ENCODE results near the gene PTEN.

Gene PTEN

GRCh38 chr10:87918254-87918859 lies 54.9 kb downstream of the PTEN start:
- DNase-seq (ENCODE audit: low read depth, low spot score) = no peak

GRCh38 chr10:87920538-87920937 lies 57.1 kb downstream of the PTEN start:
- DNase-seq (ENCODE audit: low read depth, low spot score) = no peak

- no peak for DNase-seq (ENCODE audit: low read depth, low spot score)
Measured at GRCh38 chr10:87921931-87922688, 58.7 kb downstream of the PTEN start.

GRCh38 chr10:87923233-87923632 lies 59.8 kb downstream of the PTEN start:
- DNase-seq (ENCODE audit: low read depth, low spot score) = no peak

- DNase-seq (ENCODE audit: low read depth, low spot score) = no peak
Measured at GRCh38 chr10:87925570-87925969, 62.1 kb downstream of the PTEN start.

- DNase-seq (ENCODE audit: low read depth, low spot score) = no peak
Measured at GRCh38 chr10:87927091-87927490, 63.7 kb downstream of the PTEN start.

GRCh38 chr10:87928996-87929395 lies 65.6 kb downstream of the PTEN start:
- DNase-seq (ENCODE audit: low read depth, low spot score) = no peak

GRCh38 chr10:87930141-87930540 lies 66.7 kb downstream of the PTEN start:
- no peak for DNase-seq (ENCODE audit: low read depth, low spot score)

GRCh38 chr10:87930934-87931835 lies 67.8 kb downstream of the PTEN start:
- DNase-seq (ENCODE audit: low read depth, low spot score) = no peak

GRCh38 chr10:87931836-87932230 lies 68.4 kb downstream of the PTEN start:
- no peak for DNase-seq (ENCODE audit: low read depth, low spot score)

GRCh38 chr10:87935290-87936141 lies 72.1 kb downstream of the PTEN start:
- no peak for DNase-seq (ENCODE audit: low read depth, low spot score)

- DNase-seq (ENCODE audit: low read depth, low spot score) = no peak
Measured at GRCh38 chr10:87940210-87940609, 76.8 kb downstream of the PTEN start.

- no peak for DNase-seq (ENCODE audit: low read depth, low spot score)
Measured at GRCh38 chr10:87942884-87943527, 79.6 kb downstream of the PTEN start.

- no peak for DNase-seq (ENCODE audit: low read depth, low spot score)
Measured at GRCh38 chr10:87945984-87946383, 82.6 kb downstream of the PTEN start.

- no peak for DNase-seq (ENCODE audit: low read depth, low spot score)
Measured at GRCh38 chr10:87952612-87953011, 89.2 kb downstream of the PTEN start.

- no peak for DNase-seq (ENCODE audit: low read depth, low spot score)
Measured at GRCh38 chr10:87956055-87956454, 92.6 kb downstream of the PTEN start.

- DNase-seq (ENCODE audit: low read depth, low spot score) = no peak
Measured at GRCh38 chr10:87957702-87958101, 94.3 kb downstream of the PTEN start.

GRCh38 chr10:87960230-87960629 lies 96.8 kb downstream of the PTEN start:
- no peak for DNase-seq (ENCODE audit: low read depth, low spot score)

GRCh38 chr10:87961314-87961713 lies 97.9 kb downstream of the PTEN start:
- DNase-seq (ENCODE audit: low read depth, low spot score) = no peak

GRCh38 chr10:87966459-87966858 lies 103.0 kb downstream of the PTEN start:
- no peak for DNase-seq (ENCODE audit: low read depth, low spot score)

- no peak for DNase-seq (ENCODE audit: low read depth, low spot score)
Measured at GRCh38 chr10:87973635-87974034, 110.2 kb downstream of the PTEN start.

Measured in brain pericyte (primary cell).